Bronchial epithelial cell (primary cell): ENCODE results near the gene COL25A1. TPM values are rescaled to one million over a fixed set of nuclear protein-coding genes. Genes with fewer than 3 reads are reported as not detected.

Experiments
- DNase-seq: peaks from one replicate; pipeline ENCODE4 v3.0.0-alpha.2; 2010; ENCODE audit warnings: low read depth
- FAIRE-seq: peaks from 2 replicates; lab custom pipeline; 2011; peaks lifted over from hg19 to GRCh38; lab: Jason Lieb, UNC
- H3K27me3 ChIP-seq: 2 replicates; pipeline ENCODE4 v1.5.1; 2011; ENCODE audit warnings: low read length; ENCODE audit not compliant: control insufficient read depth, insufficient read depth
- H3K36me3 ChIP-seq: 2 replicates; pipeline ENCODE4 v1.5.1; 2011; ENCODE audit warnings: low read length; ENCODE audit not compliant: control insufficient read depth, insufficient read depth
- H3K4me3 ChIP-seq: 2 replicates; pipeline ENCODE4 v1.5.1; 2011; ENCODE audit warnings: mild to moderate bottlenecking, low read depth, low read length, control low read depth
- total RNA-seq: library from RNA; depleted of rRNA; stranded (reverse); fragments of >200 nt; gene quantifications from 2 replicates; pipeline ENCODE4 v1.2.1, GENCODE V29; 2014
- TF ChIP-seq, protein P1 (sequence below): IDR thresholded peaks from 2 replicates; pipeline ENCODE4 v1.5.1; 2011; ENCODE audit warnings: mild to moderate bottlenecking, moderate library complexity, low read length, control low read depth, inconsistent platforms; ENCODE audit not compliant: insufficient read depth, severe bottlenecking

COL25A1 gene
- total RNA-seq, 1 donor from 2014 or later, result under 0.01 TPM

DNA sequence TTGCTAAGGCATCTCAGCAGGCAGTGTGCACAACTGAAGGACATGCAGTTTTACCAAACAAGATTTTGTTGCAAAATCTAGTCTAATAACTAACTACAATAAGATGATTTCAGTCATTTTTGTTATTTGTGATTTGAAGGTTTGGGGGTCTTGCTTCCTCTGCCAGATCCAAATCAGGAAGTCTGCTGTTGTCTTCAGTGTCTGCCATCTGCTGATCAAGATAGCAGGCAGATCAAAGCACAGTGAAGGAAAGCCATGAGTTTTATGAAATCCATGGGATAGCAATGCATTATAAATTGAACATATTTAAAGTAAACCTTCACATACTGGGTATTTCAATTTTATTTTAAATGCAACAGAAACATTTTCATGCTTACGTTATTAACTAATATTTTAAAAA, 370.5 kb downstream of the COL25A1 start:
- TF ChIP-seq, protein P1, sequence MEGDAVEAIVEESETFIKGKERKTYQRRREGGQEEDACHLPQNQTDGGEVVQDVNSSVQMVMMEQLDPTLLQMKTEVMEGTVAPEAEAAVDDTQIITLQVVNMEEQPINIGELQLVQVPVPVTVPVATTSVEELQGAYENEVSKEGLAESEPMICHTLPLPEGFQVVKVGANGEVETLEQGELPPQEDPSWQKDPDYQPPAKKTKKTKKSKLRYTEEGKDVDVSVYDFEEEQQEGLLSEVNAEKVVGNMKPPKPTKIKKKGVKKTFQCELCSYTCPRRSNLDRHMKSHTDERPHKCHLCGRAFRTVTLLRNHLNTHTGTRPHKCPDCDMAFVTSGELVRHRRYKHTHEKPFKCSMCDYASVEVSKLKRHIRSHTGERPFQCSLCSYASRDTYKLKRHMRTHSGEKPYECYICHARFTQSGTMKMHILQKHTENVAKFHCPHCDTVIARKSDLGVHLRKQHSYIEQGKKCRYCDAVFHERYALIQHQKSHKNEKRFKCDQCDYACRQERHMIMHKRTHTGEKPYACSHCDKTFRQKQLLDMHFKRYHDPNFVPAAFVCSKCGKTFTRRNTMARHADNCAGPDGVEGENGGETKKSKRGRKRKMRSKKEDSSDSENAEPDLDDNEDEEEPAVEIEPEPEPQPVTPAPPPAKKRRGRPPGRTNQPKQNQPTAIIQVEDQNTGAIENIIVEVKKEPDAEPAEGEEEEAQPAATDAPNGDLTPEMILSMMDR, result no peak
- no peaks in the 10 kb centered on the region for H3K27me3 ChIP-seq
- DNase-seq, result no peak
- no peaks in the 10 kb centered on the region for H3K36me3 ChIP-seq
- FAIRE-seq, result no peak
- no peak overlapping the region for H3K4me3 ChIP-seq

DNA sequence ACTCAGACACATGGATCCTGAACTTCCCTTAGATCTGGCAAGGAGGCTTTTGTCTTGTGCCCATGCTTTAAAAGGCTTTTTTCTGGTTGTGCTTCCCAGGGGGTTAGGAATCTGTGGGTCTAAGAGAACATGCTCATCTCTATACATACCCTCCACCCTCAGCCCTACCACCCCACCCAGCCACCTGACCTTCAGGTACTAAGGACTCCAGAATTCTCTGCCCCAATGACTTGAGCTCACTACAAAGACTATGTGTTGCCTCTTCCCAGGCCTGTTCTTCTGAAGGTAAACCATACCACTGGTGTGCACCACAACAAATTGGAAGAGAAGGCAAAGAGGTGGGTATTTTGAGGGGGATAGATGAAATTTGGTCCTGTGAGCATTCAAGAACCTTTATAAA, 372.3 kb downstream of the COL25A1 start:
- FAIRE-seq, result no peak
- Histone ChIP-seq H3K36me3 (no peaks in the 10 kb centered on the region), H3K27me3 (no peaks in the 10 kb centered on the region), H3K4me3 (no peak overlapping the region)
- TF ChIP-seq, protein P1, result no peak
- DNase-seq, result no peak

DNA sequence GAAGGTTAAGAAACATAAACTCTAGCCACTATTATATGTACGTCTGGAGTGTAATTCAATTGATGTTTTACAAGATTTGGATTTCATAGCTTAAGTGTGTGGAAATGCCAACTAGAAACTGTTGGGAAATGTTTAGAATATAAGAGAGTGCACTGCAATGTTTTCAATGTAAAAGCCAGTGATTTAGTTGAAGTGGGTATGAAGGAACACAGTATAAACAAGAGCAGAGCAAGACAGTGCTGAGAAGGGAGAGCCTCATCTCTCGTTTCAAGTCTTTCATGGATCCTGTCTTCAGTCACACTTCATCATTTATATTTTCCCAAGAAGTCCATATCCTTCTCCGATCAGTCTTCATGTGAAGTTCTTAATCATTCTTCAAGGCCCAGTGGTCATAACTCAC, 375.7 kb downstream of the COL25A1 start:
- no peak for DNase-seq
- H3K36me3 ChIP-seq, result no peaks in the 10 kb centered on the region
- FAIRE-seq, result no peak
- H3K4me3 ChIP-seq, result no peak overlapping the region
- TF ChIP-seq, protein P1, result no peak
- peaks cover 2% of the 10 kb centered on the region for H3K27me3 ChIP-seq

DNA sequence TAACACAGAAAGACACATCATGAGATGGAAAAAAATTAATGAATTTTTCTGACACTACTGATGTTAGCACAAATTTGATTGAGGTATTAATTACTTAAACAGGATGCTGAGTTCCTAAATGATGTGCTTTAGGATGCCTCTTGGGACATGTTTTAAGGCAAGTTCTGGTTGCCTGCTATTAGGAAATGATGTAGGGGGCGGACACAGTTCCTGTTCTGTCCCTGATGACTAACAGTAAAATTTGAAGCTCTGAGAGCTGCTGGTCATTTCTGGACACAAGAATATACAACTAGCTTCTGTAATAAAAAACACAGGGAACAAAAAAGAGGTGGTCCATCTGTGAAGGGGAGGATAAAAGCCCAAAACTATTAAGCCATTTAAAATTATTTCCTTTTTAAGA, 376.4 kb downstream of the COL25A1 start:
- FAIRE-seq (no peak), DNase-seq (no peak)
- no peak overlapping the region for H3K4me3 ChIP-seq
- TF ChIP-seq, protein P1, result no peak
- no peaks in the 10 kb centered on the region for H3K36me3 ChIP-seq
- peaks cover 2% of the 10 kb centered on the region for H3K27me3 ChIP-seq

DNA sequence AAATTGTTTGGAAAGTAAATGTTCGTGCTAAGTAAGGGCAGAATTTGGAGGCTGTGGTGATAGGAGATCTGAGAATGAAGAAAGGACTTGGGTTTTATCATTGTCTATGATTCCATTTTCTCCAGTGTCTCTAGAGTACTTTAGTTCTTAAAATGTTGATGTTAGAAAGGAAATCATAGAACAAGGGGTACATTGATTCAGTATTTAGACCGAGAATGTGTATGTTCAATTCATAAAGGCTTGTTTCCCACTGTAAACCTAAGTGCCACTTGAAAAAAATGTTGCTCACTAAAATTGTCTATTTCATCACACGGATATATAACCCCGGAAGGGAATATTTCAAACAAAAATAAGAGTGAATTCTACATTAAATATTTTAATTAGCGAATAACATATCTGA, 380.3 kb downstream of the COL25A1 start:
- H3K27me3 ChIP-seq, result peaks cover 2% of the 10 kb centered on the region
- no peak overlapping the region for H3K4me3 ChIP-seq
- no peak for FAIRE-seq
- TF ChIP-seq, protein P1, result no peak
- no peaks in the 10 kb centered on the region for H3K36me3 ChIP-seq
- no peak for DNase-seq

DNA sequence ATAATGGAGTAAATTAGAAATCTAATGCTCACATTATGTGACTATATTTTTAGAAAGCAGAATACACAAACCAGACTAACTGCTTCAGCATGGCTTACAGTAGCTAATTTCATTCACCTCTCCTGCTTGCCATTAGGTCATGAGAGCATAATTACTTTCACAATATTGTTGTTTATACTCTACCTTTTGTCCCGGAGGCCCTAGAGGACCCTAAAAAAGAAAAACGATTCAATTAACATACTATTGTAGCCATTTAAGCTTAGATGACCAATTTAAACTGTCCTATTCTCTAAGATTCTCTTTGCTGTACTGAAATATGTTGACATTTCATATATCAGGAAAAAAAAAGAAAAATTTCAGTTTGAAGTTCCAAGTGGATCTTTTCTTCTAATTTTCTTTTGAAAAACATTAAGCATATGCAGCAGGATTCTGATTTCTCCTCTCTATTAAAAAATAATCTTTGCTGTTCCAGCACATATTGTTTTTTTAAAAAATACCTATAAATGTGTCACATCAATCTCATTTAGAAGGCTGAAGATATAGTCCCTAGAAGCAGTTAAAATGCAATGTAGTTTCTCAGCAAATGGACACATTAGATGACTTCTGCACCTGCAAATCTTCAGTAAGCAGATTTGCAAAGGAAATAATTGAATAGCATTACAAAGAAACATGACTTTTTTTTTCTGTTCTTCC, 381.9 kb downstream of the COL25A1 start:
- no peak overlapping the region for H3K4me3 ChIP-seq
- peaks cover 2% of the 10 kb centered on the region for H3K27me3 ChIP-seq
- TF ChIP-seq, protein P1, result no peak
- FAIRE-seq, result no peak
- H3K36me3 ChIP-seq, result no peaks in the 10 kb centered on the region
- no peak for DNase-seq
